SK-N-SH treated with all-trans-retinoic acid at 6 μM for 48 hours (cell line): ENCODE measurements around the gene LAMA2.

Experiments used
- CSDC2 ChIP-seq: fragments of 250-450 bp; sonication (Bioruptor Pico); IDR thresholded peaks from 2 replicates; pipeline ENCODE4 v1.5.0; 2020; ENCODE audit warnings: mild to moderate bottlenecking, moderate library complexity
- ESRRG ChIP-seq: fragments of 250-450 bp; sonication (Bioruptor Pico); IDR thresholded peaks from 2 replicates; pipeline ENCODE4 v1.6.1; 2021; ENCODE audit warnings: mild to moderate bottlenecking
- OSR1 ChIP-seq: fragments of 250-450 bp; sonication (Bioruptor Pico); IDR thresholded peaks from 2 replicates; pipeline ENCODE4 v1.8.0; 2022; ENCODE audit warnings: moderate library complexity, mild to moderate bottlenecking, inconsistent platforms
- PATZ1 ChIP-seq: fragments of 250-450 bp; sonication (Bioruptor Pico); IDR thresholded peaks from 2 replicates; pipeline ENCODE4 v1.8.0; 2020; ENCODE audit warnings: mild to moderate bottlenecking, moderate library complexity, borderline replicate concordance
- PPARA ChIP-seq: fragments of 250-450 bp; sonication (Bioruptor Pico); IDR thresholded peaks from 2 replicates; pipeline ENCODE4 v1.5.0; 2020; ENCODE audit warnings: mild to moderate bottlenecking, borderline replicate concordance
- RARB ChIP-seq: fragments of 250-450 bp; sonication (Bioruptor Pico); IDR thresholded peaks from 2 replicates; pipeline ENCODE4 v1.8.0; 2021; ENCODE audit warnings: mild to moderate bottlenecking, moderate library complexity
- ZFP3 ChIP-seq: fragments of 250-450 bp; sonication (Bioruptor Pico); IDR thresholded peaks from 2 replicates; pipeline ENCODE4 v1.5.0; 2020; ENCODE audit warnings: mild to moderate bottlenecking, moderate library complexity
- ZFP30 ChIP-seq: fragments of 450-650 bp; formaldehyde crosslinking; IDR thresholded peaks from 2 replicates; pipeline ENCODE4 v1.5.0; 2022; ENCODE audit warnings: mild to moderate bottlenecking, moderate library complexity
- ZNF565 ChIP-seq: fragments of 450-650 bp; formaldehyde crosslinking; conservative IDR thresholded peaks from 2 replicates; pipeline ENCODE4 v1.5.0; 2020; ENCODE audit warnings: low read depth, mild to moderate bottlenecking, moderate library complexity

- no peak for TF ChIP-seq PPARA
- TF ChIP-seq ZFP30 (CRISPR knock-in tag) = no peak
- TF ChIP-seq PATZ1 (CRISPR knock-in tag) = no peak
- no peak for TF ChIP-seq OSR1 (CRISPR knock-in tag)
- TF ChIP-seq ZNF565 (CRISPR knock-in tag) = no peak
- TF ChIP-seq ESRRG (CRISPR knock-in tag) = no peak
- TF ChIP-seq RARB (CRISPR knock-in tag) = no peak
- TF ChIP-seq CSDC2 (CRISPR knock-in tag) = no peak
- no peak for TF ChIP-seq ZFP3 (CRISPR knock-in tag)
These were observed 359.6 kb downstream of the LAMA2 start for GRCh38 chr6:129242546-129242945.
